Bronchial epithelial cell (primary cell): ENCODE data around the gene TPCN1. TPM values are rescaled to one million over a fixed set of nuclear protein-coding genes. Genes with fewer than 3 reads are reported as not detected.

ENCODE experiments used
- DNase-seq: peaks from one replicate; pipeline ENCODE4 v3.0.0-alpha.2; 2010; ENCODE audit warnings: low read depth
- FAIRE-seq: peaks from 2 replicates; lab custom pipeline; 2011; peaks lifted over from hg19 to GRCh38; lab: Jason Lieb, UNC
- H3K27me3 ChIP-seq: 2 replicates; pipeline ENCODE4 v1.5.1; 2011; ENCODE audit warnings: low read length; ENCODE audit not compliant: control insufficient read depth, insufficient read depth
- H3K36me3 ChIP-seq: 2 replicates; pipeline ENCODE4 v1.5.1; 2011; ENCODE audit warnings: low read length; ENCODE audit not compliant: control insufficient read depth, insufficient read depth
- H3K4me3 ChIP-seq: 2 replicates; pipeline ENCODE4 v1.5.1; 2011; ENCODE audit warnings: mild to moderate bottlenecking, low read depth, low read length, control low read depth
- CTCF ChIP-seq: IDR thresholded peaks from 2 replicates; pipeline ENCODE4 v1.5.1; 2011; ENCODE audit warnings: mild to moderate bottlenecking, moderate library complexity, low read length, control low read depth, inconsistent platforms; ENCODE audit not compliant: insufficient read depth, severe bottlenecking
- total RNA-seq: library from RNA; depleted of rRNA; stranded (reverse); fragments of >200 nt; gene quantifications from 2 replicates; pipeline ENCODE4 v1.2.1, GENCODE V29; 2014

Gene TPCN1
- total RNA-seq, 1 donor from 2014 or later, result 9.0 TPM

- peaks cover 25% of the 10 kb centered on the region for H3K36me3 ChIP-seq
Observed at GRCh38 chr12:113287146-113287898, 66.1 kb downstream of the TPCN1 start.

GRCh38 chr12:113287899-113288282 lies 66.6 kb downstream of the TPCN1 start:
- no peak for TF ChIP-seq CTCF
- DNase-seq (no peak), FAIRE-seq (no peak)
- no peaks in the 10 kb centered on the region for H3K27me3 ChIP-seq
- H3K4me3 ChIP-seq, result no peak overlapping the region
- peaks cover 27% of the 10 kb centered on the region for H3K36me3 ChIP-seq

More at GRCh38 chr12:113287146-113287898, 66.1 kb downstream of the TPCN1 start:
- H3K4me3 ChIP-seq, result no peak overlapping the region
- TF ChIP-seq CTCF, result no peak
- DNase-seq (no peak), FAIRE-seq (no peak)
- H3K27me3 ChIP-seq, result no peaks in the 10 kb centered on the region

- FAIRE-seq (no peak), DNase-seq (no peak)
- Histone ChIP-seq H3K4me3 (no peak overlapping the region), H3K27me3 (no peaks in the 10 kb centered on the region), H3K36me3 (peaks cover 33% of the 10 kb centered on the region)
- no peak for TF ChIP-seq CTCF
Observed at GRCh38 chr12:113289361-113289760, 68.1 kb downstream of the TPCN1 start.

- no peak for TF ChIP-seq CTCF
- H3K36me3 ChIP-seq, result peaks cover 34% of the 10 kb centered on the region
- FAIRE-seq, result no peak
- no peaks in the 10 kb centered on the region for H3K27me3 ChIP-seq
- H3K4me3 ChIP-seq, result no peak overlapping the region
- no peak for DNase-seq
Observed at GRCh38 chr12:113290506-113290905, 69.2 kb downstream of the TPCN1 start.

- H3K4me3 ChIP-seq, result no peak overlapping the region
- peaks cover 30% of the 10 kb centered on the region for H3K36me3 ChIP-seq
- DNase-seq (no peak), FAIRE-seq (no peak)
- no peaks in the 10 kb centered on the region for H3K27me3 ChIP-seq
- no peak for TF ChIP-seq CTCF
Observed at GRCh38 chr12:113291586-113291985, 70.3 kb downstream of the TPCN1 start.
